Stomach (tissue), 4 donors: ENCODE data around the gene SMPD3.

Source experiments
- EP300 ChIP-seq: sonication (generic); formaldehyde crosslinking; IDR thresholded peaks from one replicate; pipeline ENCODE4 v1.6.1; 2017; ENCODE audit warnings: antibody characterized with exemption
- POLR2A ChIP-seq, 4 donors: fragments of 450-650 bp; IDR thresholded peaks; one replicate each; pipeline ENCODE4 v1.6.1; 2016; ENCODE audit warnings: antibody characterized with exemption in 4 of 4, control low read depth in 2 of 4, mild to moderate bottlenecking in 1 of 4, moderate library complexity in 1 of 4
- TF ChIP-seq, protein P1 (sequence below), 7 experiments: fragments of 450-650 bp in 4 of 7; fragments of 200-600 bp in 3 of 7; sonication (generic) in 3 of 7; IDR thresholded peaks; one replicate each; pipeline ENCODE4 v1.5.1; 2016 to 2019; ENCODE audit warnings: antibody characterized with exemption in 7 of 7, control low read depth in 2 of 7, mild to moderate bottlenecking in 1 of 7

DNA sequence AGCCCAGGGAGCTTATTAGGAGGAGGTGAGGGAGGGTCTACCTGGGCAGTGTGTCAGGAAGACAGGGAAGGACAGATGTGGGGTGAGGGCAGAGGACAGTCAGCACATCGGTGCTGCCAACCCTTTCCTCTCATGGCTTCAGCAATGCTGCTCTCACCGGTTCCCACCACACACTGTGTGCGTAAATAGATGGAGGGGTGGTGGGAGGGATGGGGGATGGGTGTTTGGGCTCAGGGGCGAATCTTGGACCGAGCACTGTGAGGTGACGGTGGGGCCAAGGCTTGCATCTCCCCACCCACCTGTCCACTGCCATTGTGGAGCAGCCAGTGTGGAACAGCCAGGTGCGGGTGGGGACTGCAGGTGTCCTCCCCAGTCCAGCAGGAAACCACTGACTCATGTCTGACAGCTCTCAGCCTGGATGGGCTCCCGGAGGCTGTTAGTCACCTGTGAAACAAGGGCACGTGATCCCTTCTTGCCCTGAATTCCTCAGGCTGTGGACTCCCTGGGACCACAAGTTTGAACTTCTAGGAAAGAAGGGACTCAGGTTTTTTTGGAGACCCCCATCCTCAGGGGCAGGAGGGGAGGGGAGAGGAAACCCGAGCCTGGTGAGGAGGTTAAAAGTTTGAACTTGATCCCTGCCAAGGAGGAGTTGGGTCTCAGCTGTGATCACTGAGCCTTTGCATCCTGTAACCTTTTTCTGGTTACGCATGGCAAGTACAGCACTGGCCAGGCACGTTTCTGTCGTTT, 42.7 kb upstream of the SMPD3 start:
- no peak for TF ChIP-seq EP300
- TF ChIP-seq, protein P1, sequence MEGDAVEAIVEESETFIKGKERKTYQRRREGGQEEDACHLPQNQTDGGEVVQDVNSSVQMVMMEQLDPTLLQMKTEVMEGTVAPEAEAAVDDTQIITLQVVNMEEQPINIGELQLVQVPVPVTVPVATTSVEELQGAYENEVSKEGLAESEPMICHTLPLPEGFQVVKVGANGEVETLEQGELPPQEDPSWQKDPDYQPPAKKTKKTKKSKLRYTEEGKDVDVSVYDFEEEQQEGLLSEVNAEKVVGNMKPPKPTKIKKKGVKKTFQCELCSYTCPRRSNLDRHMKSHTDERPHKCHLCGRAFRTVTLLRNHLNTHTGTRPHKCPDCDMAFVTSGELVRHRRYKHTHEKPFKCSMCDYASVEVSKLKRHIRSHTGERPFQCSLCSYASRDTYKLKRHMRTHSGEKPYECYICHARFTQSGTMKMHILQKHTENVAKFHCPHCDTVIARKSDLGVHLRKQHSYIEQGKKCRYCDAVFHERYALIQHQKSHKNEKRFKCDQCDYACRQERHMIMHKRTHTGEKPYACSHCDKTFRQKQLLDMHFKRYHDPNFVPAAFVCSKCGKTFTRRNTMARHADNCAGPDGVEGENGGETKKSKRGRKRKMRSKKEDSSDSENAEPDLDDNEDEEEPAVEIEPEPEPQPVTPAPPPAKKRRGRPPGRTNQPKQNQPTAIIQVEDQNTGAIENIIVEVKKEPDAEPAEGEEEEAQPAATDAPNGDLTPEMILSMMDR (IDR thresholded peaks at IDR 0.05) = no peak
- no peak for TF ChIP-seq POLR2A (IDR thresholded peaks at IDR 0.05)
